Sigmoid colon (tissue), 4 donors: ENCODE measurements around the gene PSG6.
"Not testable (repeated sequence)": the region's sequence is repeated elsewhere in the genome, so short reads cannot be mapped to it uniquely, and the experiment has no call there.

ENCODE experiments used
- CTCF ChIP-seq, 4 experiments: fragments of 450-650 bp in 3 of 4; fragments of 200-600 bp in 1 of 4; IDR thresholded peaks; one replicate each; pipeline ENCODE4 v1.5.1; 2016 to 2019; ENCODE audit warnings: antibody characterized with exemption in 4 of 4, mild to moderate bottlenecking in 3 of 4, moderate library complexity in 2 of 4
- POLR2A ChIP-seq, 2 donors: fragments of 450-650 bp; IDR thresholded peaks; one replicate each; pipeline ENCODE4 v1.6.1; 2016; ENCODE audit warnings: antibody characterized with exemption in 2 of 2, mild to moderate bottlenecking in 2 of 2, moderate library complexity in 2 of 2
- POLR2AphosphoS5 ChIP-seq, 4 donors: sonication (generic); formaldehyde crosslinking; IDR thresholded peaks; one replicate each; pipeline ENCODE4 v1.6.1; 2017; ENCODE audit warnings: antibody characterized with exemption in 4 of 4

GRCh38 chr19:42880621-42881020, 37.1 kb downstream of the PSG6 start:
- not testable (repeated sequence) for TF ChIP-seq CTCF, POLR2AphosphoS5, POLR2A (IDR thresholded peaks at IDR 0.05)
